Uterus (tissue), 2 donors: Measurements from ENCODE around the gene GNG7.

ENCODE experiments used
- POLR2A ChIP-seq, 2 donors: fragments of 450-650 bp; IDR thresholded peaks; one replicate each; pipeline ENCODE4 v1.6.1; 2016; ENCODE audit warnings: antibody characterized with exemption in 2 of 2, mild to moderate bottlenecking in 1 of 2, moderate library complexity in 1 of 2
- TF ChIP-seq, protein P1 (sequence below), 4 experiments: fragments of 200-600 bp in 2 of 4; fragments of 450-650 bp in 2 of 4; sonication (generic) in 2 of 4; IDR thresholded peaks; one replicate each; pipeline ENCODE4 v1.5.1; 2016 to 2019; ENCODE audit warnings: antibody characterized with exemption in 4 of 4, mild to moderate bottlenecking in 2 of 4, moderate library complexity in 1 of 4

DNA sequence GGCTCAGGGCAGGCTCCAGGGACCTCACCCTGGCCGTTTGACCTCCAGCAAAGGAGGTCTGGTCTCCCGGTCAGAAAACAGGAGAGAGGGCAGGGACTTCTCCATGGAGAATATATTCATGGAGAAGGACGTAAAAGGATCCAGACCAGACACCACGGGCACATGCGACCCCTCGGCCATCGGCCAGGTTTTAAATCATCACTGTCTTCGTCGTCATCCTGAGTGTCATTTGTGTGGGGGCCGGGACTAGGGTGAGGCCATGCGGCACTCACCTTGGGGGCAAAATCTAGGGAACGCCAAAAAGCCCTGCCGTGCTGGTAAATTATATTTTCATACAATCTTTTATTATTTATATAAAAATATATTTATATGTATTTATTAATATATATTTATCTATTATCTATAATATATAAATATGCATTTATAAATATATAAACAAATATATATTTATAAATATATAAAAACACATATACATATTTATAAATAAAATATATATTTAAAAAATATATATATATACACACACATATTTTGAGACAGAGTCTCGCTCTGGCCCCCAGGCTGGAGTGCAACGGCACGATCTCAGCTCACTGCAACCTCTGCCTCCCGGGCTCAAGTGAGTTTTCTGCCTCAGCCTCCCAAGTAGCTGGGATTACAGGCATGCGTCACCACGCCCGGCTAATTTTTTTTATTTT lies 151.2 kb downstream of the GNG7 start:
- TF ChIP-seq, protein P1, sequence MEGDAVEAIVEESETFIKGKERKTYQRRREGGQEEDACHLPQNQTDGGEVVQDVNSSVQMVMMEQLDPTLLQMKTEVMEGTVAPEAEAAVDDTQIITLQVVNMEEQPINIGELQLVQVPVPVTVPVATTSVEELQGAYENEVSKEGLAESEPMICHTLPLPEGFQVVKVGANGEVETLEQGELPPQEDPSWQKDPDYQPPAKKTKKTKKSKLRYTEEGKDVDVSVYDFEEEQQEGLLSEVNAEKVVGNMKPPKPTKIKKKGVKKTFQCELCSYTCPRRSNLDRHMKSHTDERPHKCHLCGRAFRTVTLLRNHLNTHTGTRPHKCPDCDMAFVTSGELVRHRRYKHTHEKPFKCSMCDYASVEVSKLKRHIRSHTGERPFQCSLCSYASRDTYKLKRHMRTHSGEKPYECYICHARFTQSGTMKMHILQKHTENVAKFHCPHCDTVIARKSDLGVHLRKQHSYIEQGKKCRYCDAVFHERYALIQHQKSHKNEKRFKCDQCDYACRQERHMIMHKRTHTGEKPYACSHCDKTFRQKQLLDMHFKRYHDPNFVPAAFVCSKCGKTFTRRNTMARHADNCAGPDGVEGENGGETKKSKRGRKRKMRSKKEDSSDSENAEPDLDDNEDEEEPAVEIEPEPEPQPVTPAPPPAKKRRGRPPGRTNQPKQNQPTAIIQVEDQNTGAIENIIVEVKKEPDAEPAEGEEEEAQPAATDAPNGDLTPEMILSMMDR (IDR thresholded peaks at IDR 0.05) = no peak
- TF ChIP-seq POLR2A (IDR thresholded peaks at IDR 0.05) = no peak
